ENCODE measurements around the gene GRIA4.

GRIA4 gene

GRCh38 chr11:105635466-105635865 lies 25.6 kb downstream of the GRIA4 start:
- Histone ChIP-seq H3K27ac (ENCODE audit: insufficient read depth, low read depth, low read length, poor library complexity, severe bottlenecking) (no peak overlapping the region), H3K4me3 (ENCODE audit: insufficient read depth, low read depth, low read length) (no peak overlapping the region), H3K27me3 (ENCODE audit: control insufficient read depth, insufficient read depth, low read length, poor library complexity, severe bottlenecking) (no peaks in the 10 kb centered on the region), H3K9me3 (ENCODE audit: control insufficient read depth, low read length) (no peaks in the 10 kb centered on the region), H3K4me1 (ENCODE audit: control insufficient read depth, insufficient read depth, low read length) (no peaks in the 10 kb centered on the region), H3K36me3 (ENCODE audit: control insufficient read depth, insufficient read depth, low read length) (no peaks in the 10 kb centered on the region)
- WGBS, 2 experiments = 94% methylated on average over 4 of the region's 4 CpGs

- H3K27me3 ChIP-seq (ENCODE audit: control insufficient read depth, insufficient read depth, low read length, poor library complexity, severe bottlenecking) = no peaks in the 10 kb centered on the region
- no peaks in the 10 kb centered on the region for H3K4me1 ChIP-seq (ENCODE audit: control insufficient read depth, insufficient read depth, low read length)
- WGBS, 2 experiments = 70 to 72% methylated on average over 2 of the region's 2 CpGs
- H3K36me3 ChIP-seq (ENCODE audit: control insufficient read depth, insufficient read depth, low read length) = no peaks in the 10 kb centered on the region
- no peak overlapping the region for H3K4me3 ChIP-seq (ENCODE audit: insufficient read depth, low read depth, low read length)
- H3K27ac ChIP-seq (ENCODE audit: insufficient read depth, low read depth, low read length, poor library complexity, severe bottlenecking) = no peak overlapping the region
- H3K9me3 ChIP-seq (ENCODE audit: control insufficient read depth, low read length) = no peaks in the 10 kb centered on the region
Measured at GRCh38 chr11:105636496-105636895, 26.6 kb downstream of the GRIA4 start.

GRCh38 chr11:105639527-105639926 lies 29.7 kb downstream of the GRIA4 start:
- Histone ChIP-seq H3K36me3 (ENCODE audit: control insufficient read depth, insufficient read depth, low read length) (no peaks in the 10 kb centered on the region), H3K27me3 (ENCODE audit: control insufficient read depth, insufficient read depth, low read length, poor library complexity, severe bottlenecking) (no peaks in the 10 kb centered on the region), H3K27ac (ENCODE audit: insufficient read depth, low read depth, low read length, poor library complexity, severe bottlenecking) (no peak overlapping the region), H3K4me3 (ENCODE audit: insufficient read depth, low read depth, low read length) (no peak overlapping the region), H3K4me1 (ENCODE audit: control insufficient read depth, insufficient read depth, low read length) (no peaks in the 10 kb centered on the region), H3K9me3 (ENCODE audit: control insufficient read depth, low read length) (no peaks in the 10 kb centered on the region)
- WGBS, 2 experiments = no CpG with 5 or more reads among the region's 1 CpG

- H3K27me3 ChIP-seq (ENCODE audit: control insufficient read depth, insufficient read depth, low read length, poor library complexity, severe bottlenecking) = no peaks in the 10 kb centered on the region
- no peak overlapping the region for H3K4me3 ChIP-seq (ENCODE audit: insufficient read depth, low read depth, low read length)
- H3K27ac ChIP-seq (ENCODE audit: insufficient read depth, low read depth, low read length, poor library complexity, severe bottlenecking) = no peak overlapping the region
- H3K9me3 ChIP-seq (ENCODE audit: control insufficient read depth, low read length) = no peaks in the 10 kb centered on the region
- no peaks in the 10 kb centered on the region for H3K36me3 ChIP-seq (ENCODE audit: control insufficient read depth, insufficient read depth, low read length)
- no peaks in the 10 kb centered on the region for H3K4me1 ChIP-seq (ENCODE audit: control insufficient read depth, insufficient read depth, low read length)
Measured at GRCh38 chr11:105641433-105641832, 31.6 kb downstream of the GRIA4 start.

GRCh38 chr11:105642870-105643269 lies 33.0 kb downstream of the GRIA4 start:
- no peaks in the 10 kb centered on the region for H3K36me3 ChIP-seq (ENCODE audit: control insufficient read depth, insufficient read depth, low read length)
- H3K27ac ChIP-seq (ENCODE audit: insufficient read depth, low read depth, low read length, poor library complexity, severe bottlenecking) = no peak overlapping the region
- H3K27me3 ChIP-seq (ENCODE audit: control insufficient read depth, insufficient read depth, low read length, poor library complexity, severe bottlenecking) = no peaks in the 10 kb centered on the region
- H3K4me1 ChIP-seq (ENCODE audit: control insufficient read depth, insufficient read depth, low read length) = no peaks in the 10 kb centered on the region
- no peak overlapping the region for H3K4me3 ChIP-seq (ENCODE audit: insufficient read depth, low read depth, low read length)
- no peaks in the 10 kb centered on the region for H3K9me3 ChIP-seq (ENCODE audit: control insufficient read depth, low read length)

GRCh38 chr11:105644839-105645573 lies 35.1 kb downstream of the GRIA4 start:
- Histone ChIP-seq H3K4me3 (ENCODE audit: insufficient read depth, low read depth, low read length) (no peak overlapping the region), H3K4me1 (ENCODE audit: control insufficient read depth, insufficient read depth, low read length) (no peaks in the 10 kb centered on the region), H3K9me3 (ENCODE audit: control insufficient read depth, low read length) (no peaks in the 10 kb centered on the region), H3K36me3 (ENCODE audit: control insufficient read depth, insufficient read depth, low read length) (no peaks in the 10 kb centered on the region), H3K27ac (ENCODE audit: insufficient read depth, low read depth, low read length, poor library complexity, severe bottlenecking) (no peak overlapping the region), H3K27me3 (ENCODE audit: control insufficient read depth, insufficient read depth, low read length, poor library complexity, severe bottlenecking) (no peaks in the 10 kb centered on the region)
- 91 to 92% methylated on average over 5 to 7 of the region's 7 CpGs for WGBS, 2 experiments

- Histone ChIP-seq H3K36me3 (ENCODE audit: control insufficient read depth, insufficient read depth, low read length) (no peaks in the 10 kb centered on the region), H3K4me3 (ENCODE audit: insufficient read depth, low read depth, low read length) (no peak overlapping the region), H3K9me3 (ENCODE audit: control insufficient read depth, low read length) (no peaks in the 10 kb centered on the region), H3K27ac (ENCODE audit: insufficient read depth, low read depth, low read length, poor library complexity, severe bottlenecking) (no peak overlapping the region), H3K27me3 (ENCODE audit: control insufficient read depth, insufficient read depth, low read length, poor library complexity, severe bottlenecking) (no peaks in the 10 kb centered on the region), H3K4me1 (ENCODE audit: control insufficient read depth, insufficient read depth, low read length) (no peaks in the 10 kb centered on the region)
- 91 to 96% methylated on average over 1 of the region's 1 CpG for WGBS, 2 experiments
Measured at GRCh38 chr11:105647780-105648179, 37.9 kb downstream of the GRIA4 start.

GRCh38 chr11:105648762-105649161 lies 38.9 kb downstream of the GRIA4 start:
- H3K9me3 ChIP-seq (ENCODE audit: control insufficient read depth, low read length) = no peaks in the 10 kb centered on the region
- no peaks in the 10 kb centered on the region for H3K4me1 ChIP-seq (ENCODE audit: control insufficient read depth, insufficient read depth, low read length)
- no peaks in the 10 kb centered on the region for H3K36me3 ChIP-seq (ENCODE audit: control insufficient read depth, insufficient read depth, low read length)
- H3K27me3 ChIP-seq (ENCODE audit: control insufficient read depth, insufficient read depth, low read length, poor library complexity, severe bottlenecking) = no peaks in the 10 kb centered on the region
- no peak overlapping the region for H3K27ac ChIP-seq (ENCODE audit: insufficient read depth, low read depth, low read length, poor library complexity, severe bottlenecking)
- 83 to 84% methylated on average over 4 of the region's 4 CpGs for WGBS, 2 experiments
- H3K4me3 ChIP-seq (ENCODE audit: insufficient read depth, low read depth, low read length) = no peak overlapping the region

GRCh38 chr11:105665281-105665680 lies 55.4 kb downstream of the GRIA4 start:
- Histone ChIP-seq H3K36me3 (ENCODE audit: control insufficient read depth, insufficient read depth, low read length) (no peaks in the 10 kb centered on the region), H3K4me3 (ENCODE audit: insufficient read depth, low read depth, low read length) (no peak overlapping the region), H3K27ac (ENCODE audit: insufficient read depth, low read depth, low read length, poor library complexity, severe bottlenecking) (no peak overlapping the region), H3K9me3 (ENCODE audit: control insufficient read depth, low read length) (no peaks in the 10 kb centered on the region), H3K27me3 (ENCODE audit: control insufficient read depth, insufficient read depth, low read length, poor library complexity, severe bottlenecking) (no peaks in the 10 kb centered on the region), H3K4me1 (ENCODE audit: control insufficient read depth, insufficient read depth, low read length) (no peaks in the 10 kb centered on the region)
- WGBS, 2 experiments = 91 to 96% methylated on average over 3 to 4 of the region's 4 CpGs

- no peaks in the 10 kb centered on the region for H3K27me3 ChIP-seq (ENCODE audit: control insufficient read depth, insufficient read depth, low read length, poor library complexity, severe bottlenecking)
- 86% methylated on average over 1 of the region's 1 CpG; no CpG with 5 or more reads in 1 of the 2 experiments for WGBS, 2 experiments
Measured at GRCh38 chr11:105667441-105667840, 57.6 kb downstream of the GRIA4 start.

GRCh38 chr11:105670811-105671210 lies 60.9 kb downstream of the GRIA4 start:
- Histone ChIP-seq H3K9me3 (ENCODE audit: control insufficient read depth, low read length) (no peaks in the 10 kb centered on the region), H3K27ac (ENCODE audit: insufficient read depth, low read depth, low read length, poor library complexity, severe bottlenecking) (no peak overlapping the region), H3K4me1 (ENCODE audit: control insufficient read depth, insufficient read depth, low read length) (no peaks in the 10 kb centered on the region), H3K4me3 (ENCODE audit: insufficient read depth, low read depth, low read length) (no peak overlapping the region), H3K36me3 (ENCODE audit: control insufficient read depth, insufficient read depth, low read length) (no peaks in the 10 kb centered on the region), H3K27me3 (ENCODE audit: control insufficient read depth, insufficient read depth, low read length, poor library complexity, severe bottlenecking) (no peaks in the 10 kb centered on the region)

More at GRCh38 chr11:105667441-105667840, 57.6 kb downstream of the GRIA4 start:
- H3K27ac ChIP-seq (ENCODE audit: insufficient read depth, low read depth, low read length, poor library complexity, severe bottlenecking) = no peak overlapping the region
- H3K4me1 ChIP-seq (ENCODE audit: control insufficient read depth, insufficient read depth, low read length) = no peaks in the 10 kb centered on the region
- no peaks in the 10 kb centered on the region for H3K36me3 ChIP-seq (ENCODE audit: control insufficient read depth, insufficient read depth, low read length)
- no peaks in the 10 kb centered on the region for H3K9me3 ChIP-seq (ENCODE audit: control insufficient read depth, low read length)
- no peak overlapping the region for H3K4me3 ChIP-seq (ENCODE audit: insufficient read depth, low read depth, low read length)

Measured in ectodermal cell (in vitro differentiated cells).